ENCODE results near the gene RYR2. TPM values are rescaled to one million over a fixed set of nuclear protein-coding genes. Genes with fewer than 3 reads are reported as not detected.
"Not testable (repeated sequence)": the region's sequence is repeated elsewhere in the genome, so short reads cannot be mapped to it uniquely, and the experiment has no call there.

RYR2 gene
- total RNA-seq, 4 donors from 2014 or later: 0.53 to 1.2 (median 0.57) TPM

GRCh38 chr1:237145379-237146135, 103.6 kb downstream of the RYR2 start:
- Histone ChIP-seq H3K27ac (no peak overlapping the region), H3K27me3 (no peaks in the 10 kb centered on the region), H3K36me3 (no peaks in the 10 kb centered on the region), H3K4me3 (no peak overlapping the region), H3K9me3 (no peaks in the 10 kb centered on the region), H3K4me1 (no peaks in the 10 kb centered on the region)
- WGBS: 75% methylated on average over 4 of the region's 4 CpGs
- no peak for TF ChIP-seq EP300 (IDR thresholded peaks at IDR 0.05)
- TF ChIP-seq POLR2AphosphoS5 (IDR thresholded peaks at IDR 0.05): no peak
- TF ChIP-seq POLR2A (IDR thresholded peaks at IDR 0.05): no peak
- TF ChIP-seq CTCF (IDR thresholded peaks at IDR 0.05): no peak
- DNase-seq (ENCODE audit: low spot score in 2 of 2): no peak

- no peaks in the 10 kb centered on the region for H3K36me3 ChIP-seq
- 48% methylated on average over 7 of the region's 7 CpGs for WGBS
- H3K27ac ChIP-seq: no peak overlapping the region
- no peaks in the 10 kb centered on the region for H3K27me3 ChIP-seq
- no peak for DNase-seq (ENCODE audit: low spot score in 2 of 2)
- H3K9me3 ChIP-seq: no peaks in the 10 kb centered on the region
- TF ChIP-seq POLR2A (IDR thresholded peaks at IDR 0.05) (no peak), EP300 (IDR thresholded peaks at IDR 0.05) (no peak), CTCF (IDR thresholded peaks at IDR 0.05) (no peak), POLR2AphosphoS5 (IDR thresholded peaks at IDR 0.05) (no peak)
- H3K4me1 ChIP-seq: no peaks in the 10 kb centered on the region
- no peak overlapping the region for H3K4me3 ChIP-seq
These were observed 104.3 kb downstream of the RYR2 start for GRCh38 chr1:237146241-237146640.

- no peak for TF ChIP-seq CTCF (IDR thresholded peaks at IDR 0.05)
- no peak for TF ChIP-seq EP300 (IDR thresholded peaks at IDR 0.05)
- no peak for TF ChIP-seq POLR2AphosphoS5 (IDR thresholded peaks at IDR 0.05)
- no peak for TF ChIP-seq POLR2A (IDR thresholded peaks at IDR 0.05)
- Histone ChIP-seq H3K4me1 (no peaks in the 10 kb centered on the region), H3K4me3 (no peak overlapping the region), H3K27ac (no peak overlapping the region), H3K9me3 (no peaks in the 10 kb centered on the region), H3K27me3 (no peaks in the 10 kb centered on the region), H3K36me3 (no peaks in the 10 kb centered on the region)
- WGBS: 78% methylated on average over 3 of the region's 3 CpGs
- DNase-seq (ENCODE audit: low spot score in 2 of 2): no peak
These were observed 107.9 kb downstream of the RYR2 start for GRCh38 chr1:237149857-237150256.

DNA sequence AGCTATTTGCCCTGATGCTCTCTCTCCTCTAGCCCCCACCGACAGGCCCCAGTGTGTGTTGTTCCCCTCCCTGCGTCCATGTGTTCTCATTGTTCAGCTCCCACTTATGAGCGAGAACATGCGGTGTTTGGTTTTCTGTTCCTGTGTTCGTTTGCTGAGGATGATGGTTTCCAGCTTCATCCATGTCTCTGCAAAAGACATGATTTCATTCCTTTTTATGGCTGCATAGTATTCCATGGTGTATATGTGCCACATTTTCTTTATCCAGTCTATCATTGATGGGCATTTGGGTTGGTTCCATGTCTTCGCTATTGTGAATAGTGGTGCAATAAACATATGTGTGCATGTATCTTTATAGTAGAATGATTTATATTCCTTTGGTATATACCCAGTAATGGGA, 110.0 kb downstream of the RYR2 start:
- H3K27ac ChIP-seq; H3K4me3 ChIP-seq; DNase-seq (ENCODE audit: low spot score in 2 of 2); H3K4me1 ChIP-seq; H3K9me3 ChIP-seq; H3K27me3 ChIP-seq; H3K36me3 ChIP-seq: not testable (repeated sequence)
- 89% methylated on average over 6 of the region's 6 CpGs for WGBS

DNA sequence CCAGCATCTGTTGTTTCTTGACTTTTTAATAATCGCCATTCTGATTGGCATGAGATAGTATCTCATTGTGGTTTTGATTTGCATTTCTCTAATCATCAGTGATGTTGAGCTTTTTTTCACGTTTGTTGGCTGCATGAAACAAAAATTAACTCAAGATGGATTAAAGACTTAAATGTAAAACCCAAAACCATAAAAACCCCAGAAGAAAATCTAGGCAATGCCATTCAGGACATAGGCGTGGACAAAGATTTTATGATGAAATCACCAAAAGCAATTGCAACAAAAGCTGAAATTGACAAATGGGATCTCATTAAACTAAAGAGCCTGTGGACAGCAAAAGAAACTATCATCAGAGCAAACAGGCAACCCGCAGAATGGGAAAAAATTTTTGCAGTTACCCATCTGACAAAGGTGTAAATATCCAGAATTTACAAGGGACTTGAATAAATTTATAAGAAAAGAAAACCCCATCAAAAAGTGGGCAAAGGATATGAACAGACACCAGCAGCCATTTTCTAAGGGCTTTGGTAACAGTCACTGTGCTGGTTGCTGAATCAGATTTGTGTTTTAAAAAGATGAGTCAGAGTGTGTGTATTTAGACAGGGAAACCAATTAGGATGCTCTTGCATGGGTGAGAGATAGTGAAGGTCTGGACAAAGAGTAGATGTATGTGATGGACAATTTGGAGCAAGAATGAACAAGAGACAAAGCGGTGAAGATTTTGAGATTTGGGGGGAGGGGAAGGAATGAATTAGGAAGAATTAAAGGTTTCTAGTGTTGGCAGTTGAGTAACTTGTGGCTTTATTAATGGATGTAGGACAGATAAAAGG, 110.7 kb downstream of the RYR2 start:
- Histone ChIP-seq H3K36me3 (no peaks in the 10 kb centered on the region), H3K9me3 (no peaks in the 10 kb centered on the region), H3K4me3 (no peak overlapping the region), H3K27ac (no peak overlapping the region), H3K4me1 (no peaks in the 10 kb centered on the region), H3K27me3 (no peaks in the 10 kb centered on the region)
- DNase-seq (ENCODE audit: low spot score in 2 of 2): no peak
- no peak for TF ChIP-seq POLR2AphosphoS5 (IDR thresholded peaks at IDR 0.05)
- TF ChIP-seq POLR2A (IDR thresholded peaks at IDR 0.05): no peak
- no peak for TF ChIP-seq CTCF (IDR thresholded peaks at IDR 0.05)
- no peak for TF ChIP-seq EP300 (IDR thresholded peaks at IDR 0.05)
- WGBS: 71% methylated on average over 5 of the region's 5 CpGs

Measured in suprapubic skin (tissue), 4 donors.